Activated CD8-positive, alpha-beta memory T cell treated with anti-CD3 and anti-CD28 coated beads, Interleukin-2, amount 50 U/mL, for 4 hours (primary cell): ENCODE measurements around the gene CTU2.

Experiments
- DNase-seq: peaks from one replicate; pipeline ENCODE4 v3.0.0-alpha.2; 2020

The CTU2 gene

GRCh38 chr16:88697831-88698615 is 8.3 kb upstream of the CTU2 start:
- DNase-seq, result peak; percentile 46

- DNase-seq, result no peak
These were observed 7.7 kb upstream of the CTU2 start for GRCh38 chr16:88698646-88699045.

- no peak for DNase-seq
These were observed 7.1 kb upstream of the CTU2 start for GRCh38 chr16:88699180-88699579.

- no peak for DNase-seq
These were observed 6.0 kb upstream of the CTU2 start for GRCh38 chr16:88700322-88700635.

- DNase-seq, result peak; percentile 97
These were observed 5.4 kb upstream of the CTU2 start for GRCh38 chr16:88700636-88701482.

GRCh38 chr16:88701581-88702370 is 4.5 kb upstream of the CTU2 start:
- DNase-seq, result no peak

GRCh38 chr16:88702371-88703210 is 3.7 kb upstream of the CTU2 start:
- DNase-seq, result no peak

- DNase-seq, result peak; percentile 73
These were observed 2.6 kb upstream of the CTU2 start for GRCh38 chr16:88703486-88704309.

- DNase-seq, result no peak
These were observed 1.1 kb upstream of the CTU2 start for GRCh38 chr16:88705076-88705684.

- DNase-seq, result no peak
These were observed 488 bp upstream of the CTU2 start for GRCh38 chr16:88705801-88706228.

GRCh38 chr16:88706965-88707826 is 893 bp downstream of the CTU2 start:
- DNase-seq, result no peak

- no peak for DNase-seq
These were observed 4.3 kb downstream of the CTU2 start for GRCh38 chr16:88710556-88710955.

- DNase-seq, result no peak
These were observed 5.5 kb downstream of the CTU2 start for GRCh38 chr16:88711750-88712340.

- no peak for DNase-seq
These were observed 6.2 kb downstream of the CTU2 start for GRCh38 chr16:88712362-88712979.

- no peak for DNase-seq
These were observed 6.8 kb downstream of the CTU2 start for GRCh38 chr16:88713054-88713453.

- no peak for DNase-seq
These were observed 7.5 kb downstream of the CTU2 start for GRCh38 chr16:88713568-88714419.

- DNase-seq, result no peak
These were observed 8.4 kb downstream of the CTU2 start for GRCh38 chr16:88714420-88715302.
